ENCODE data around the gene GPC2. TPM values are rescaled to one million over a fixed set of nuclear protein-coding genes. Genes with fewer than 3 reads are reported as not detected.
A peak's percentile ranks its signal among the peaks of the same experiment; 100 is the strongest.

Gene GPC2
- total RNA-seq, 2 donors from 2014 or later, result 0.81 to 1.2 TPM

DNA sequence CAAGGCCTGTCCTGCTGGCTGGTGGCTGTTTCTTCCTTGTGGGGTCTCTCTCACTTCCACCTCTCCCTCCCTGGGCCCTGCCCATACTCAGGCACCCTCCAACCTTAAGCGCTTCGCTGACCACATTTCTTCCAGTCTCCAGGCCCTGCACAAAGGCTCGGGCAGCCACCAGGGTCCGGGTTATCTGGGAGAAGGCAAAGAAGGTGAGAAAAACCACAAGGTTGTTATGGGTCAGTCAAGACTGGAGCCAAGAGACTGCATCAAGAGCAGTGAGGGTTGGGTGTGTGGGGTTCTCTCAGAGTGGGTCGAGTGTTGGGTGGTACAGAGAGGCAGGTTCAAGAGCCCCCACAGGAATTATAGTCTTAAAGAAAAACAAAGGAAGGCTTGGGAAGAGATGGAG is 2.6 kb downstream of the GPC2 start:
- intact Hi-C loops (cut with DNase I), result no loop called here
- DNase-seq (ENCODE audit: low spot score), result peak; percentile 71

- peak; percentile 50 for DNase-seq (ENCODE audit: low spot score)
- intact Hi-C loops (cut with DNase I), result no loop called here
Observed at GRCh38 chr7:100173806-100174495, 3.2 kb downstream of the GPC2 start.

- peak; percentile 77 for DNase-seq (ENCODE audit: low spot score)
- intact Hi-C loops (cut with DNase I), result no loop called here
Observed at GRCh38 chr7:100171840-100172239, 5.3 kb downstream of the GPC2 start.

GRCh38 chr7:100171087-100171681 is 6.0 kb downstream of the GPC2 start:
- intact Hi-C loops (cut with DNase I), result no loop called here
- DNase-seq (ENCODE audit: low spot score), result peak; percentile 81

DNA sequence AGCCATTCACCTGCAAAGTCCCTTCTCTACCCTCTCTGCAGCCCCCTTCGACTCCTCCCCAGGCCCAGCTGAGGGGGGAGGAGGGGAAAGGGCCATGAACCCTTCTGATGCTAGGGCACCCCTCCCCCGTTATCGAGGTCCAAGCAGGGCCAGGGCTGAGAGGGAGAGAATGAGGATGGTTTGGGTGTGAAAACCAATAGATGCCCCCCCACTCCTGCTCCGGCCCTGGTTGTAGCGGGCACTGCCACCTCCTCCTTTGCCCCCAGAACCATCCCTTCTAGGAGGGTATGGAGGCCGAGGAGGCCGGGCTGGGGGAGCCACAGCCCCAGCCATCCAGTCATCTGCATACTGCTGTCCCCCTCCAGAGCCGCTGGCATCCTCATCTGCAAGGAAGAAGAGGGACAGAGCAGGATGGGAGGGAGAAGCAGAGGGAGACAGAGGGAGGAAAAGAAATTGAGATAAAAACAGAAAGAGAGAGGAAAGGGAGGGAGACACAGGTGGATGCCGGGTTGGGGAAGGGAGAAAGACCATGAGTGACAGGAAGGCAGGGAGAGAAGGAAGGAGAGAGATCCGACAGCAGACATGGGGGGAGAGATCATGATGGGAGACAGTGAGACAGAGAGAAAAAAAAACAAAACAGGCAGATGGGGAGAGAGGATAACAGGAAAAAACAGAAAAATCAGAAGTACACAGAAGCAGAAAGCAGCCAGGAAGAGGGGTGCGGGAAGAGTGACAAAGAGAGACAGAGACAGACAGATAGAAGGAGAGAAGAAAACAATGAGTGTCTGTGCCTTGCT is 6.9 kb downstream of the GPC2 start:
- intact Hi-C loops (cut with DNase I), result no loop called here
- DNase-seq (ENCODE audit: low spot score), result peak; percentile 70

- intact Hi-C loops (cut with DNase I), result no loop called here
Observed at GRCh38 chr7:100169147-100169850, 7.9 kb downstream of the GPC2 start.

DNA sequence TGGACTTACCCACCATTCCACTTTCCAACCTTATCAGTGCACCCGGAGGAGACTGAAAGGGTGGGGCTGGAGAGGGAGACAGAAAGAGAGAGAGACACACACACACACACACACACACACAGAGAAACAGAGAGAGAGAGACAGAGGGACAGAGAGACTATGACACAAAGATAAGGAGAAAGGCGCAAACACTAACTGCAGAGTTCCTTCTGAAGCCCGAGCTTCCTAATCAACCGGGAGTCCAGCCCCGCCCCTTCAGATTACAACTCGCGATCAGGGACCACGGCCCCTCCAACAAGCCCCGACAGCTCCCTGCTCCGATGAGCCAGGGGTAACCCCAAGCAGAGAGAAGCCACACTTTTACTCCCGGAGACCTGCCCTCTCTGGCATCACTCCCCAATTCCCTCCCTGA is 9.3 kb downstream of the GPC2 start:
- intact Hi-C loops (cut with DNase I), result no loop called here
- DNase-seq (ENCODE audit: low spot score), result no peak

More at GRCh38 chr7:100169147-100169850, 7.9 kb downstream of the GPC2 start:
- DNase-seq (ENCODE audit: low spot score), result peak; percentile 26

DNA sequence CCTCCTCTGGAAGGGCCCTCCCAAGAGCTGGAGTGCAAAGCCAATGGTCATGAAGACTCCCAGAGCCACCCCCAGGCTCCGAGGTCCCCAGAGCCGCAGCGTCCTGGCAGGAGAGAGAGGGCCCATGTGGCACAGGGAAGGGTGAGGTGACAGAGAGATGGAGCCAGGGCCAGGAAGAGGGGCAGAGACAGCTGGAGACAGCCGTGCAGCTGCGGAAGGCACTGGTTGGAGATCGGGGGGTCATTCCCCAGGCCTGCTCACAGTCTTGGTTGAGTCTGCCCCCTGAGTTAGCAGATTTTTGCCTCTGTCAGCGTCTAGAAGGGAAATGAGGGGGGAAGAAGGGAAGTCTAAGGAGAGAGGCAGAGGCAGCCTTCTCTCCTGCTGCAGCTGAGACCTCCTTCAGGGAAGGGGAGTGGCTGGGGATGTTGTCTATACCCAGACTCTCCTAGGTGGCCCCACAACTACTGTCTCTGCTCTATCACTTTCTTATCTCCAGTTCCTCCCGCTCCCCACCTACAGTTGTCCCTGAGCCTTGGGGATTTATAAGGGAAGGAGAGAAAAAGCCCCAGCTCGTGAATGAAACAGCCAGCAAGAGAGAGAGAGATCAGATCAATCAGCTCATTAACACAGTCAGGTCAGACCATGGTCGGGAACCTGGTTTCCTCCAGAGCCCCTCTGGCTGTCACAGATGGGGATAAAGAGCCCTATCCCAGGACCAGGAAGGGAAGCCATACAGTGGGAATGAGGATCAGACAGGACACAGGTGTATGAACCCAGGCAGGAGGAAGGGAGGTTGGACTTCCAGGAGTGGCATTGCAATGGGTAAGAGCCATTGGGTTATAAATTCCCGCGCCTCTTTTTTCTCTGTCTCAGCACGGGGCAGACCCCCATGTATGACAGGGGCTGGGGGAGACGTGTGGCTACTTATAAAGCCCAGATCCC is 9.9 kb downstream of the GPC2 start:
- intact Hi-C loops (cut with DNase I), result no loop called here
- peak; percentile 66 for DNase-seq (ENCODE audit: low spot score)

DNA sequence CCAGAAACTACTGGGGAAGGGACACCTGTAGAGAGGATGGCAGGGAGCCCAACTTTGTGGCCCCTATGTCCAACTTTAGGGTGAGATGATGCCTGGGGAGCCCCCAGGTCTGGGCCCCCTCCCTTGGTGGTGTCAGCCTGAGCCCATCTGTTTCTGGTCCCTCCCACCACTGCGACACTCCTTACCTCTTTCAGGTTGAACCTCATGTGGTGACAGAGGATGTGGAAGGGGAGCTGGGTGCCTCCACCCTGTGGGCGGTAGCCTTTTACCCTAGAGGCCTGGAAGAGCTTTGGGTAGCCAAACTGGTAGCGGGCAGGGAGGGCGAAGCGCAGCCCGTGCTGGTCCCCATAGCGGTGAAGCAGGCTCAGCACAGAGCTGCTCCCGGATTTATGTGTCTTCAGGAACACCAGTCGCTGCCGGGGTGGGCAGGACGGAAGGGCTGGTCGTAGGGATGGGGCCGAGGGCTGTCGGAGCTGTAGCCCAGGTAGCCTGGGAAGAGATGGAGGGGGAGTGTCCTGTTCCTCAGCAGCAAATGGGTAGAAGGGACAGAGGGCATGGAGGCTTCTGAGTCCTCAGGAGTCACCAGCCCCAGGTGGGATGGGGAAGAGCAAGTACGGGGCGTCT is 10.8 kb downstream of the GPC2 start:
- peak; percentile 65 for DNase-seq (ENCODE audit: low spot score)
- intact Hi-C loops (cut with DNase I), result no loop called here

DNA sequence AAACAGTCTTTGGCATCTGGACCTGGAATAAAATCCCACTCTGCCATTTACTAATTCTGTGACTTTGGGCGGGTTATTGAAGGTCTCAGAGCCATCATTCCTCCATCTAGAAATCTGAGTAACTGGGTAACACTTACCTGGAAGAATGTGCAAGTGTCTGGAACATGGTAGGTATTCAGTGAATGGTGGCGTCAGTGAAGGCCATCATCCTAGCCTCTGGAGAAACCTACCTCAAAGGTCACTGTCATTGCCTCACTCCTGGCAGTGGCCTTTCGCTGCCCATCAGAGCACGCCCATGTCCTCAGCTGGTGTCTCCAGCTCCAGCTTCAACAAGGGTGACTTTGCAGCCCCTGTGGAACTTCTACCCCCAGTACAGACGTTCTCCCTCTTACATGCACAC is 13.3 kb downstream of the GPC2 start:
- no peak for DNase-seq (ENCODE audit: low spot score)
- intact Hi-C loops (cut with DNase I), result no loop called here

DNA sequence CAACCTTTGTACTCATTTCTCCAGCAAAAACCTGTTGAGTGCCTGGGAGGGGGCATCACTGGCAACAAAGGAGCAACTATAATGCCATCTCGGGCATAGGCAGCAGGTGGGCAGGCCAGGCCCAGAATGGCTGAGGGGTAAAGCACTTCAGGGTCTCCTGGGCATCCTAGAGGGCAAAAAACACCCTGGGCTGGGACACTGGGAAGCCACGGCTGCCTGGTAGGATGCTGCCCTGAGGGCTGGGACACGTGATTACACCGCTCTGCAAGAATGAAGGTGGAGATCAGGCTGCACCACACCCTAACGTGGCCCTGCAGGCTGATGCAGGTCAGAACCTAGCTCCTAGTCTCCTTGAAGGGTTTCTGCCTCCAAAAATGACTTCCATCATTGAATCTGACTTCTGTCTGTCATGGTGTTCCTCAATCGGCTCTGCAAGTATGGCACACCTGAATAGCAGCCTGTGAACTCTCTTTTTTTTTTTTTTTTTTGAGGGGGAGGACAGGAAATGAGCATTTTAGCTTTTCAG is 14.1 kb downstream of the GPC2 start:
- intact Hi-C loops (cut with DNase I), result no loop called here
- no peak for DNase-seq (ENCODE audit: low spot score)

GRCh38 chr7:100160067-100160466 is 17.1 kb downstream of the GPC2 start:
- intact Hi-C loops (cut with DNase I), result no loop called here
- no peak for DNase-seq (ENCODE audit: low spot score)

DNA sequence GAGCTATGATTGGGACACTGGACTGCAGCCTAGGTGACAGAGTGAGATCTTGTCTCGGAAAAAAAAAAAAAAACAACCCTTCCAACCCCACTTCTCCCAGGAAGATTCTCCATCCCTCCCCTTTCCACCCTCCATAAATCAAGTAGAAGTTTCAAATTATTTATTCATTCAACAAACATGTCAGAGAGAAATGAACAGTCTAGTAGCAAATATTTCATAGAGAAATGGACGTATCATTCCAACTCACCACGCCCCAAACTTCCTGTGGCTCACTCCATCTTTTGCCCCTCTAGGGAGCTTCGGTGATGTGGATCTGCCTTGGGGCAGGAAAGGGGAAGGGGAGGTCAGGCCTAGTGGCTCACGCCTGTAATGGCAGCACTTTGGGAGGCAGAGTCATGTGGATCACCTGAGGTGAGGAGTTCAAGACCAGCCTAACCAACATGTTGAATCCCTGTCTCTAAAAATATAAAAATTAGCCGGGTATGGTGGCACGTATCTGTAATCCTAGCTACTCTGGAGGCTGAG is 18.0 kb downstream of the GPC2 start:
- DNase-seq (ENCODE audit: low spot score), result no peak
- intact Hi-C loops (cut with DNase I), result no loop called here

GRCh38 chr7:100158229-100159098 is 18.7 kb downstream of the GPC2 start, which contains the start of gene TRAPPC14:
TRAPPC14 (minus strand) TSS chr7:100158723; CDS start chr7:100158499, 224 bp downstream.
- DNase-seq (ENCODE audit: low spot score), result peak; percentile 98
- intact Hi-C loops (cut with DNase I), result no loop called here

DNA sequence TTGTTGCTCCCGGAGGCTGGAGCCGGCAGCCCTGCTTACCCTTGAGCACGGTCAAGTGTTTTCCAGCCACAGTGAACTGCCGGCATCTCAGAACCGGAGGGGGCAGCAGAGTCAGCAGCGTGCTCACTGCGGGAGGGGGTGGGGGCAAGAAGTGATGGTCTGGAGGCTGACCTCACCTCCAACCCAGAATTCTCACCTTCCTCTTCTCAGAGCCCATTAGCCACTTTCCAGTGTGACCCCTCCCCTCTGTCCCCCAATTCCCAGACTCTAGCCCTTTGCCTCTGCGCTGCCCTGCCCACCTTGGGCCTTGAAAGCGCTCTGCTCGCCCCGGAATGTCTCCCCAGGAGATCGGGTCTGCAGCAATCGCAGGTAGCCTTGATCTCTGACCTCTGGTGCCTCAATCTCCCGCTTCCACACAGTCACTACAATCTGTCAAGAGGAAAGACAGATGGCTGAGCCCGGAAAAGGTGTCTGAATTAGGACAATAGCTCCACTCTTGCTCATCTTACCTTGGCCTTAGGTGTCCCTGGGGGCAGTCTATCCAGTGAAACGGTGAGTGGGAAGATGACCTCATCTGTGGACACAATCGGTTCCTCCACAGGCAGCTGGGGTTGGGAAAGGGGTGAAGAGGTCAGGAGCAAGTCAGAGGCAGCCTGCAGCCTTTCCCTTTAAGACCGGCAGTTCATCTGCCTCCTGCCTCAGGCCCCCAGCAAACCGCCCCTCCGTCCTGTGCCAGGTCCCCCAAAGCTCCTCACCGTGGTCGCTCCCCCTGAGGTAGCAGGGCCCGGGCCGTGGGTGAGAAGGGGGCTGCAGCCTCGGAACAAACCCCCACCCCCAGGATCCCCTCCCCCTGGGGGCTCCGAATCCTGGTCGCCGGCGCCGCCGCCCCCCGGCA is 19.6 kb downstream of the GPC2 start:
- DNase-seq (ENCODE audit: low spot score), result no peak
- intact Hi-C loops (cut with DNase I), result no loop called here

- intact Hi-C loops (cut with DNase I), result no loop called here
Observed at GRCh38 chr7:100157069-100157333, 20.2 kb downstream of the GPC2 start.

More at GRCh38 chr7:100157069-100157333, 20.2 kb downstream of the GPC2 start:
- no peak for DNase-seq (ENCODE audit: low spot score)
